ENCODE data around the gene ARHGDIB. TPM values are rescaled to one million over a fixed set of nuclear protein-coding genes. Genes with fewer than 3 reads are reported as not detected.

ARHGDIB gene
- total and polyA plus RNA-seq, 2 of the 13 experiments (the other 11 are each of a cell fraction or from before 2014, with no cell fraction given) = 0.11 to 0.87 TPM

GRCh38 chr12:14956905-14957304, 4.5 kb downstream of the ARHGDIB start:
- in situ Hi-C loops (cut with HindIII; ENCODE audit: extremely low pct_ligation_motif_present, low pct_unique_long_range_greater_than_20kb) (no loop called here), intact Hi-C loops (cut with micrococcal nuclease; ENCODE audit: unreplicated experiment) (no loop called here)
- 0% methylated on average over 2 of the region's 2 CpGs for WGBS (ENCODE audit: low lambda C conversion rate)
- H3K4me2 ChIP-seq (ENCODE audit: low read depth, low read length) = no peak overlapping the region
- H3K27ac ChIP-seq (ENCODE audit: extremely low read length, insufficient read depth, low read length) = no peak overlapping the region
- TF ChIP-seq SIN3A (IDR thresholded peaks at IDR 0.05; ENCODE audit: borderline replicate concordance, low read depth, low read length) (no peak), RXRB (CRISPR knock-in tag; IDR thresholded peaks at IDR 0.05; ENCODE audit: borderline replicate concordance) (no peak), ZNF326 (CRISPR knock-in tag; IDR thresholded peaks at IDR 0.05; ENCODE audit: borderline replicate concordance) (no peak), ZNF746 (CRISPR knock-in tag; IDR thresholded peaks at IDR 0.05) (no peak), KAT2B (IDR thresholded peaks at IDR 0.05; ENCODE audit: borderline replicate concordance, low read depth, low read length) (no peak), FOXM1 (CRISPR knock-in tag; IDR thresholded peaks at IDR 0.05) (no peak)
- no peak for ATAC-seq
- peaks cover 8% of the 10 kb centered on the region; the same call in 1 of the 2 replicates for H3K4me1 ChIP-seq (ENCODE audit: insufficient read depth, low read length)
- no peak for DNase-seq (ENCODE audit: low spot score)
- FAIRE-seq = no peak
- ChIA-PET CTCF (ENCODE audit: low intra/inter-chr PET ratio, low total read pairs) (no interaction called here), POLR2A (no interaction called here)
- no TSS peak for BruUV-seq (replicated peaks)
- no peaks in the 10 kb centered on the region for H3K79me2 ChIP-seq (ENCODE audit: insufficient read depth, low read length)
- H3K4me3 ChIP-seq (replicated peaks in 1 of 3; ENCODE audit: insufficient read depth in 1 of 3, low read depth in 2 of 3, low read length in 3 of 3) = no peak overlapping the region
- no peaks in the 10 kb centered on the region for H3K27me3 ChIP-seq (ENCODE audit: control insufficient read depth in 1 of 2, insufficient read depth in 2 of 2, low read length in 2 of 2)
- no peak overlapping the region for H3K9ac ChIP-seq (ENCODE audit: insufficient read depth, low read depth, low read length)
- H3K36me3 ChIP-seq (replicated peaks in 1 of 2; ENCODE audit: control insufficient read depth in 1 of 2, insufficient read depth in 2 of 2, low read length in 2 of 2) = no peaks in the 10 kb centered on the region
- no peaks in the 10 kb centered on the region for H3K9me3 ChIP-seq (ENCODE audit: low read length)
- H4K20me1 ChIP-seq (ENCODE audit: insufficient read depth, low read length) = no peaks in the 10 kb centered on the region
- no peak overlapping the region for H2AFZ ChIP-seq (ENCODE audit: low read length)

- no peak overlapping the region for H3K4me2 ChIP-seq (ENCODE audit: low read depth, low read length)
- H2AFZ ChIP-seq (ENCODE audit: low read length) = no peak overlapping the region
- H3K9ac ChIP-seq (ENCODE audit: insufficient read depth, low read depth, low read length) = no peak overlapping the region
- H3K4me1 ChIP-seq (ENCODE audit: insufficient read depth, low read length) = peaks cover 14% of the 10 kb centered on the region; the same call in 1 of the 2 replicates
- intact Hi-C loops (cut with micrococcal nuclease; ENCODE audit: unreplicated experiment) = no loop called here
- ChIA-PET POLR2A (no interaction called here), CTCF (ENCODE audit: low intra/inter-chr PET ratio, low total read pairs) (no interaction called here)
- in situ Hi-C loops (cut with HindIII; ENCODE audit: extremely low pct_ligation_motif_present, low pct_unique_long_range_greater_than_20kb) = no loop called here
- no peak for FAIRE-seq
- no peak for DNase-seq (ENCODE audit: low spot score)
- no peak overlapping the region for H3K27ac ChIP-seq (ENCODE audit: extremely low read length, insufficient read depth, low read length)
- H3K9me3 ChIP-seq (ENCODE audit: low read length) = no peaks in the 10 kb centered on the region
- BruUV-seq (replicated peaks) = no TSS peak
- H3K4me3 ChIP-seq (replicated peaks in 1 of 3; ENCODE audit: insufficient read depth in 1 of 3, low read depth in 2 of 3, low read length in 3 of 3) = no peak overlapping the region
- WGBS (ENCODE audit: low lambda C conversion rate) = 39% methylated on average over 9 of the region's 9 CpGs
- no peaks in the 10 kb centered on the region for H3K27me3 ChIP-seq (ENCODE audit: control insufficient read depth in 1 of 2, insufficient read depth in 2 of 2, low read length in 2 of 2)
- H4K20me1 ChIP-seq (ENCODE audit: insufficient read depth, low read length) = no peaks in the 10 kb centered on the region
- H3K36me3 ChIP-seq (replicated peaks in 1 of 2; ENCODE audit: control insufficient read depth in 1 of 2, insufficient read depth in 2 of 2, low read length in 2 of 2) = no peaks in the 10 kb centered on the region
- no peaks in the 10 kb centered on the region for H3K79me2 ChIP-seq (ENCODE audit: insufficient read depth, low read length)
- ATAC-seq = no peak
- TF ChIP-seq NR1H2 (CRISPR knock-in tag; IDR thresholded peaks at IDR 0.05; ENCODE audit: borderline replicate concordance, low read depth) = no peak
- no peak for TF ChIP-seq MAF1 (CRISPR knock-in tag; IDR thresholded peaks at IDR 0.05; ENCODE audit: borderline replicate concordance)
- no peak for TF ChIP-seq POLR2A (IDR thresholded peaks at IDR 0.05; ENCODE audit: insufficient read depth in 1 of 2, low read depth in 2 of 2, low read length in 2 of 2)
- TF ChIP-seq SCMH1 (CRISPR knock-in tag; IDR thresholded peaks at IDR 0.05; ENCODE audit: borderline replicate concordance) = no peak
- no peak for TF ChIP-seq ARID5B (CRISPR knock-in tag; IDR thresholded peaks at IDR 0.05)
- no peak for TF ChIP-seq ELF4 (CRISPR knock-in tag; IDR thresholded peaks at IDR 0.05; ENCODE audit: borderline replicate concordance)
- TF ChIP-seq ZBTB44 (CRISPR knock-in tag; IDR thresholded peaks at IDR 0.05) = no peak
Measured at GRCh38 chr12:14956024-14956891, 5.1 kb downstream of the ARHGDIB start.

Measured in HepG2 (cell line).